Astrocyte (in vitro differentiated cells and primary cell): Measurements from ENCODE around the gene CAPN12. TPM values are rescaled to one million over a fixed set of nuclear protein-coding genes. Genes with fewer than 3 reads are reported as not detected.
A peak's percentile ranks its signal among the peaks of the same experiment; 100 is the strongest.

Source experiments
- DNase-seq: peaks from one replicate; pipeline ENCODE4 v3.0.0-alpha.2; 2010; ENCODE audit warnings: low read depth
- FAIRE-seq: peaks from 2 replicates; lab custom pipeline; 2011; peaks lifted over from hg19 to GRCh38; lab: Jason Lieb, UNC
- H2AFZ ChIP-seq: 2 replicates; pipeline ENCODE4 v1.6.0; 2012; ENCODE audit warnings: low read depth, low read length, inconsistent platforms
- H3K27ac ChIP-seq: 2 replicates; pipeline ENCODE4 v1.5.1; 2011; ENCODE audit warnings: low read depth, low read length, inconsistent platforms
- H3K27me3 ChIP-seq: 2 replicates; pipeline ENCODE4 v1.6.0; 2011; ENCODE audit warnings: low read length, inconsistent platforms; ENCODE audit not compliant: insufficient read depth
- H3K36me3 ChIP-seq: 2 replicates; pipeline ENCODE4 v1.5.1; 2011; ENCODE audit warnings: low read length, inconsistent platforms; ENCODE audit not compliant: insufficient read depth
- H3K4me1 ChIP-seq: 2 replicates; pipeline ENCODE4 v1.5.1; 2011; ENCODE audit warnings: low read length, inconsistent platforms; ENCODE audit not compliant: insufficient read depth
- H3K4me2 ChIP-seq: 2 replicates; pipeline ENCODE4 v1.6.0; 2012; ENCODE audit warnings: low read length, inconsistent platforms
- H3K4me3 ChIP-seq: 2 replicates; pipeline ENCODE4 v1.5.1; 2011; ENCODE audit warnings: low read depth, mild to moderate bottlenecking, low read length, inconsistent platforms; ENCODE audit not compliant: insufficient read depth
- H3K79me2 ChIP-seq: 2 replicates; pipeline ENCODE4 v1.6.0; 2012; ENCODE audit warnings: mild to moderate bottlenecking, low read length, inconsistent platforms; ENCODE audit not compliant: insufficient read depth
- H3K9ac ChIP-seq: 2 replicates; pipeline ENCODE4 v1.6.0; 2012; ENCODE audit warnings: mild to moderate bottlenecking, low read length, inconsistent platforms
- H3K9me3 ChIP-seq: 2 replicates; pipeline ENCODE4 v1.5.1; 2012; ENCODE audit warnings: low read depth, mild to moderate bottlenecking, low read length, inconsistent platforms; ENCODE audit not compliant: insufficient read depth
- H4K20me1 ChIP-seq: 2 replicates; pipeline ENCODE4 v1.6.0; 2012; ENCODE audit warnings: low read length, inconsistent platforms; ENCODE audit not compliant: insufficient read depth
- H3K27ac Mint-ChIP-seq: one replicate; pipeline ENCODE4 v1.8.0; 2021; ENCODE audit warnings: mild to moderate bottlenecking, mixed read lengths; ENCODE audit not compliant: unreplicated experiment
- H3K27me3 Mint-ChIP-seq: one replicate; pipeline ENCODE4 v1.8.0; 2021; ENCODE audit warnings: low read depth, mixed read lengths; ENCODE audit not compliant: unreplicated experiment
- H3K36me3 Mint-ChIP-seq: one replicate; pipeline ENCODE4 v1.8.0; 2021; ENCODE audit warnings: low read depth, mixed read lengths; ENCODE audit not compliant: unreplicated experiment
- H3K4me1 Mint-ChIP-seq: one replicate; pipeline ENCODE4 v1.8.0; 2021; ENCODE audit warnings: low read depth, mixed read lengths; ENCODE audit not compliant: unreplicated experiment
- H3K4me3 Mint-ChIP-seq: one replicate; pipeline ENCODE4 v1.8.0; 2021; ENCODE audit warnings: mild to moderate bottlenecking, moderate library complexity, mixed read lengths; ENCODE audit not compliant: unreplicated experiment
- H3K9me3 Mint-ChIP-seq: one replicate; pipeline ENCODE4 v1.8.0; 2021; ENCODE audit warnings: mild to moderate bottlenecking, mixed read lengths; ENCODE audit not compliant: unreplicated experiment
- CTCF ChIP-seq: IDR thresholded peaks from 2 replicates; pipeline ENCODE4 v1.5.1; 2011; ENCODE audit warnings: low read depth, mild to moderate bottlenecking, inconsistent platforms, low read length, moderate library complexity; ENCODE audit not compliant: insufficient read depth
- EZH2 ChIP-seq: IDR thresholded peaks from 2 replicates; pipeline ENCODE4 v1.6.1; 2012; ENCODE audit warnings: mild to moderate bottlenecking, low read length, inconsistent platforms; ENCODE audit not compliant: insufficient read depth
- total RNA-seq: library from RNA; stranded (reverse); gene quantifications from 2 replicates; pipeline ENCODE4 v1.2.1, GENCODE V29; 2021

The CAPN12 gene
- total RNA-seq, 1 donor from 2014 or later, result 4.6 TPM

GRCh38 chr19:38723990-38724854 lies 20.1 kb downstream of the CAPN12 start:
- H3K9ac ChIP-seq, result no peak overlapping the region
- H3K27me3 ChIP-seq, result no peaks in the 10 kb centered on the region
- H3K79me2 ChIP-seq, result peaks cover 54% of the 10 kb centered on the region
- Mint-ChIP-seq H3K36me3 (peaks cover 16% of the 10 kb centered on the region), H3K27ac (peak overlapping the region; percentile 85), H3K4me3 (no peak overlapping the region), H3K27me3 (no peaks in the 10 kb centered on the region), H3K4me1 (peaks cover 10% of the 10 kb centered on the region), H3K9me3 (no peaks in the 10 kb centered on the region)
- peaks cover 34% of the 10 kb centered on the region for H3K36me3 ChIP-seq
- FAIRE-seq, result no peak
- DNase-seq, result no peak
- H3K4me1 ChIP-seq, result peaks cover 25% of the 10 kb centered on the region
- no peak overlapping the region for H3K4me2 ChIP-seq
- no peak overlapping the region for H3K27ac ChIP-seq
- H4K20me1 ChIP-seq, result peaks cover 70% of the 10 kb centered on the region
- H3K9me3 ChIP-seq, result no peaks in the 10 kb centered on the region
- no peak overlapping the region for H2AFZ ChIP-seq
- H3K4me3 ChIP-seq, result no peak overlapping the region
- no peak for TF ChIP-seq CTCF
- TF ChIP-seq EZH2, result no peak

GRCh38 chr19:38723606-38723965 lies 20.7 kb downstream of the CAPN12 start:
- peaks cover 57% of the 10 kb centered on the region for H3K79me2 ChIP-seq
- peak overlapping the region; percentile 86 for H3K27ac Mint-ChIP-seq
- H3K36me3 Mint-ChIP-seq, result peaks cover 19% of the 10 kb centered on the region

More at GRCh38 chr19:38723606-38723965, 20.7 kb downstream of the CAPN12 start:
- Histone ChIP-seq H3K27me3 (no peaks in the 10 kb centered on the region), H3K4me3 (no peak overlapping the region), H3K9ac (no peak overlapping the region), H4K20me1 (peaks cover 75% of the 10 kb centered on the region), H3K27ac (no peak overlapping the region), H3K9me3 (no peaks in the 10 kb centered on the region), H3K4me1 (peaks cover 31% of the 10 kb centered on the region), H3K36me3 (peaks cover 36% of the 10 kb centered on the region), H3K4me2 (no peak overlapping the region), H2AFZ (no peak overlapping the region)
- no peaks in the 10 kb centered on the region for H3K27me3 Mint-ChIP-seq
- no peak overlapping the region for H3K4me3 Mint-ChIP-seq
- DNase-seq (no peak), FAIRE-seq (no peak)
- no peaks in the 10 kb centered on the region for H3K9me3 Mint-ChIP-seq
- peaks cover 15% of the 10 kb centered on the region for H3K4me1 Mint-ChIP-seq
- TF ChIP-seq EZH2 (no peak), CTCF (no peak)
